ENCODE measurements around the gene BCL11A.

- no peak for TF ChIP-seq KMT2B (CRISPR knock-in tag; IDR thresholded peaks at IDR 0.05)
- TF ChIP-seq CTCF (CRISPR knock-in tag; IDR thresholded peaks at IDR 0.05) = no peak
- TF ChIP-seq PAF1 (CRISPR knock-in tag; IDR thresholded peaks at IDR 0.05) = no peak
- no peak for TF ChIP-seq KDM5A (IDR thresholded peaks at IDR 0.05; ENCODE audit: borderline replicate concordance, low read length)
- TF ChIP-seq ARNT2 (CRISPR knock-in tag; IDR thresholded peaks at IDR 0.05; ENCODE audit: low read depth) = no peak
- no peak for TF ChIP-seq GMEB1 (CRISPR knock-in tag; IDR thresholded peaks at IDR 0.05; ENCODE audit: borderline replicate concordance)
- no peak for TF ChIP-seq FOSL2 (CRISPR knock-in tag; IDR thresholded peaks at IDR 0.05)
- no peak for TF ChIP-seq NBN (conservative IDR thresholded peaks at IDR 0.05)
- no peak for TF ChIP-seq MAZ (IDR thresholded peaks at IDR 0.05; ENCODE audit: borderline replicate concordance, low read depth, low read length)
- no peak for TF ChIP-seq MAZ (CRISPR knock-in tag; IDR thresholded peaks at IDR 0.05; ENCODE audit: low read depth)
- no peak for TF ChIP-seq TRIM22 (IDR thresholded peaks at IDR 0.05)
- no peak for TF ChIP-seq EP300 (IDR thresholded peaks at IDR 0.05; ENCODE audit: low read depth in 2 of 2, low read length in 2 of 2)
- no peak for TF ChIP-seq EP300 (CRISPR knock-in tag; IDR thresholded peaks at IDR 0.05; ENCODE audit: borderline replicate concordance)
Measured at GRCh38 chr2:60556175-60556574, 2.7 kb upstream of the BCL11A start.

All from HepG2 (cell line).